Muscle layer of duodenum (tissue), 2 donors: ENCODE measurements around the gene NAPA.

Source experiments
- H3K27ac ChIP-seq: one replicate; pipeline ENCODE4 v1.7.0; 2013; ENCODE audit warnings: mild to moderate bottlenecking, low read length
- H3K27me3 ChIP-seq: one replicate; pipeline ENCODE4 v1.7.0; 2013; ENCODE audit warnings: low read depth, mild to moderate bottlenecking, control low read depth, low read length
- H3K36me3 ChIP-seq, 2 donors: one replicate each; pipeline ENCODE4 v1.7.0; 2013; ENCODE audit warnings: low read length in 2 of 2, control low read depth in 1 of 2, mild to moderate bottlenecking in 1 of 2; ENCODE audit not compliant: insufficient read depth in 2 of 2, control insufficient read depth in 1 of 2
- H3K4me1 ChIP-seq, 2 donors: one replicate each; pipeline ENCODE4 v1.7.0; 2013; ENCODE audit warnings: low read length in 2 of 2, mild to moderate bottlenecking in 2 of 2, control low read depth in 1 of 2, moderate library complexity in 1 of 2; ENCODE audit not compliant: insufficient read depth in 2 of 2, control insufficient read depth in 1 of 2
- H3K4me3 ChIP-seq, 2 donors: one replicate each; pipeline ENCODE4 v1.7.0; 2013; ENCODE audit warnings: low read length in 2 of 2, low read depth in 1 of 2, mild to moderate bottlenecking in 1 of 2
- H3K9me3 ChIP-seq, 2 donors: one replicate each; pipeline ENCODE4 v1.7.0; 2013; ENCODE audit warnings: low read length in 2 of 2, control low read depth in 1 of 2, mild to moderate bottlenecking in 1 of 2; ENCODE audit not compliant: control insufficient read depth in 1 of 2
- donor health status: healthy.

Gene NAPA

DNA sequence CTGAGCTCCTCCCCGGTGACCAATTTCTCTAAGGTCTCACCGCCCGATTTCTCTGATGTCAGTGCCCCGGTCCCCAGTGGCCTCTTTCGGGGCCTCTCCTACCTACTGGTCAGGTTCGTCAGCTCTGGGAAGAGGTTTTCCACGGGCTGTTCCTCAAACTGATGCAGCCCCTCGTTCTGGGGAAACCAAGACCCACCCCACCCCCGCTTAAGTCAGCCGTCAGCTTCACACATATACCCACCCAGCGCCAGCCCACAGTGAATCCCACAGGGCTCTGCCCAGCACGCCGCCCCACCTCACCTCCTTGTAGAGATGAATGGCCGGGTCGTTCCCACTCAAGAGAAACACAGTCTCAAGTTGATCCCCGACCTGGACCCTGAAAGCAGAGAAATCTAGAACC, 34.2 kb downstream of the NAPA start:
- Histone ChIP-seq H3K9me3 (no peaks in the 10 kb centered on the region), H3K36me3 (peaks cover 3 to 6% of the 10 kb centered on the region in 2 donors), H3K27ac (no peak overlapping the region), H3K4me3 (no peak overlapping the region), H3K4me1 (peaks cover 0 to 14% of the 10 kb centered on the region in 2 donors), H3K27me3 (no peaks in the 10 kb centered on the region)

DNA sequence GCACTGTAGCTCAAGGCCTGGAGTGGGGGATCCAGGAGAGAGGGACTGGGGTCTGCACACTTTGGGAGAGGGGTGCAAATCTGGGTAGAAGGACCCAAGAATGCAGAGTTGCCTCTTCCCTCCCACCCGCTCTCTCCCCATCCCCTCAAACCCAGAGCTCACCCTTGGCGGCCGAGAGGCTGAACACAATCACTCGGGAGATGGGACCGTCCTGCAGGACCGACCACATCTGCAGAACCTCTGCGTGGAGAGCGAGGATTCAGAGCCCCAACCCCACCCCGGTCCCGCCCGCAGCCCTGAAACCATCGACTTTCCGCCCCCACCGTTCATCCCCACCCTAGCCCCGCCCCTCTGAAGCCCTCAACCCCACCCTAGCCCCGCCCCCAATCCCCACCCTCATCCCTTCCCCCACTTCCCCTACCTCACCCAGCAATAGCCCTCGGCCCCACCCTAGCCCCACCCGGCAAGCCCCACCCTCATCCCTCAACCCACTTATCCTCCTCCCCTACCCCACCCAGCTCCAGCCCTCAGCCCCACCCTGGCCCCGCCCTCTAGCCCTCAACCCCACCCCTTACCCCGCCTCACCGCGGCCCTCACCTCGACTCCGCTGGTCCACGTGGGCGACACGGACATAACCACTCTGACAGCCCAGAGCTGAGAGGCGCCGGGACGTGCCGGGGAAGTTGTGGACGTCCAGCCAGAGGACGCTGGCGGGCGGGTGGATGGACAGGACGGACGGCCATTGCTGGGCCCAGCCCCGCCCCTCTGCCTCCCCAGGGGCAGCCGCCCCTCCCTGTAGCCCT, 35.0 kb downstream of the NAPA start:
- H3K4me3 ChIP-seq, result no peak overlapping the region
- no peaks in the 10 kb centered on the region for H3K9me3 ChIP-seq
- peaks cover 0 to 13% of the 10 kb centered on the region in 2 donors for H3K4me1 ChIP-seq
- H3K36me3 ChIP-seq, result no peaks in the 10 kb centered on the region
- H3K27ac ChIP-seq, result no peak overlapping the region
- no peaks in the 10 kb centered on the region for H3K27me3 ChIP-seq

DNA sequence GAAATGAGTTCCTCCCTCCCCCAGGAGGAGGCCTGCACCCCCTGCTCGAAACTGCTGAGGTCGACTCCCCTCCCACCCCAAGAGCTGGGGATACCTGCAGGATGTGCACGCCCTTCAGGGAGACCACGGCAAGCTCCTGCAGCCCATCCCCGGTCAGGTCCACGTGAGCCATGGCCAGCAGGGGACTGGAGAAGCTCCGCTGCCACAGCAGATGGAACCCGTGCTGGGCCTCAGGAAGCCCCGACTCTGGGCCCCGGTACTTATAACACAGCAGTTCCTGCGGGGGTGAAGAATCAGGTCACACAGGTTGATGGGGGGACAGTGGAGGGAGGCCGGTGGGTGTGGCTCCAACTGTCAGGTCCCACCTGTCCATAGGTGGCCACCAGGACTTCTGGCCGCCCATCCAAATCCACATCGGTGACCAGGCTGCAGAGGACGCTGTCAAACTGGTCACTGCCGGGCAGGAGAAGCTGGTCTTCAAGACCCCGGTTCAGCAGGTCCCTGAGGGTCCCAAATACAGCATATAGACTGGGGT, 38.4 kb downstream of the NAPA start:
- Histone ChIP-seq H3K4me3 (no peak overlapping the region), H3K36me3 (no peaks in the 10 kb centered on the region), H3K9me3 (no peaks in the 10 kb centered on the region), H3K27ac (no peak overlapping the region), H3K4me1 (peaks cover 0 to 11% of the 10 kb centered on the region in 2 donors), H3K27me3 (peaks cover under 1% of the 10 kb centered on the region)

DNA sequence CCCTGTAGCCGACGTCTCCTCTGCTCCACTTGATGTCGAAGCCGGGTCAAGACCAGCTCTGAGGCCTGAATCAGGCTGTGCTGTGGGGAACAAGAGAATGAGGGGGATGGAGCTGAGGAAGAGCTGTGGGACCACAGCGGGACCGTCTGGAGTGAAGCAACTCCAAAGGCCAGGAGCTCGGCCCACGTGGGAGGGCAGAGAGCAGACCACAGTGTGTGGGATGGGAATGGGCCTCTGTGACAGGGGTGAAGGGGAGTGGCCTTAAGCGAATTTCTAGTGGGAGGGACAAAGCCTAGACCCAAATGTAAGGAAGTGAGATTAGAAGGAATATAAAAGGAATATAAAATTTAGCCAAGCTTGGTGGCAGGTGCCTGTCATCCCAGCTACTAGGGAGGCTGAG, 39.4 kb downstream of the NAPA start:
- Histone ChIP-seq H3K9me3 (no peaks in the 10 kb centered on the region), H3K27ac (no peak overlapping the region), H3K4me1 (peaks cover 0 to 14% of the 10 kb centered on the region in 2 donors), H3K36me3 (no peaks in the 10 kb centered on the region), H3K4me3 (no peak overlapping the region), H3K27me3 (peaks cover 5% of the 10 kb centered on the region)

DNA sequence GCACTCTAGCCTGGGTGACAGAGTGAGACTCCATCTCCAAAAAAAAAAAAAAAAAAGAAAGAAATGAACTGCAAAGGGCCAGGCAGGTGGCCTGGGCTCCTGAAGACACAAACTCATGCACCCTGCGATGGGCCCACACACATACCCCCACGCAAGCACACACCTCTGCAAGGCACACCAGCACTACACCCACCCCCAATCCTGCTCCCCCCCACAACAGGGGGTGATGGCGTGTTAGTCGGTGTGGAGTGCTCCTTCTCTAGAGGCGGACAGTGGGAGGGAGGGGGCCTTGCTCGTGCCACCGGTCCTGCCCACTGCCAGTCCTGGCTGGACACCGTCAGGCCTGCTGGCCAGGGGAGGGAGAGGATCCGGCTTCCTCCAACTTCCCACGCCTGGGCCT, 41.5 kb downstream of the NAPA start:
- no peaks in the 10 kb centered on the region for H3K36me3 ChIP-seq
- H3K27me3 ChIP-seq, result peaks cover 5% of the 10 kb centered on the region
- no peak overlapping the region for H3K4me3 ChIP-seq
- H3K4me1 ChIP-seq, result peaks cover 0 to 17% of the 10 kb centered on the region in 2 donors
- no peaks in the 10 kb centered on the region for H3K9me3 ChIP-seq
- H3K27ac ChIP-seq, result no peak overlapping the region

DNA sequence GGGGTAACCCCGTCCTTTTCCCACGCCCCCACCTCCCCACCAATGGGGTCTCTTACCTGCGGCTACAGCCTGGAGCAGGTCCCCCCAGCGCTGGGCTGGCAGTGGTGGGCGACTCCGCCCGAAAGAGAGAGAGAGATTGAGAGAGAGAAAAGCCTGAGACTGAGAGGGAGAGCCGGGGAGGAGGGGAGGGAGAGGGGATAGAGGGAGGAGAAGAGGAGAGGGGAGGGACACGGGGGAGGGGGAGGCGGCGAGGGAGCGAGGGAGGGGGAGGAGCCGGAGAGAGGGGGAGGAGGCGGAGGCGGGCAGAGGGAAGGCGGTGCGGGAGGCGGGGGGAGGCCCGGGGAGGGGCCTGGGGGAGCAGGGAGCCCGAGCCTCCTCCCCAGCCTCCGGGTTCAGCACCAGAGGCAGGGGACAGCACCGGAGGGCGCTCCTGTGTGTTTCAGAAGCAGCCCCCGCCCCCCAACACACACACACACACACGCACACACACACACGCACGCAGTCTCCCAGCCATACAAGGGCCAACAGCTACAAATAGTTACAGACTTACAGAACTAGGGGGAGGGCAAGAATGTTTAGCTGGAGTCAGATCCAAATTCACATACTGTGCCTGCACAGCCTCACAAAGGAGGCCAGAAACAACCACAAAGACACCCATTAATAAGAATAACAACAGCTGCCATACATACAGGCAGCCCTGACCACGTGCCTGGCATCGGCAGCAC, 43.0 kb downstream of the NAPA start, which contains the start of gene SLC8A2:
Gene SLC8A2, minus strand, starts transcription at position 161 of the 725 bp plus-strand sequence. CDS start 5,490 bp downstream, outside the sequence.
- Histone ChIP-seq H3K36me3 (no peaks in the 10 kb centered on the region), H3K4me3 (peak within 1 kb of the TSS; percentile 26 to 68), H3K4me1 (peaks cover 0 to 18% of the 10 kb centered on the region in 2 donors), H3K9me3 (no peaks in the 10 kb centered on the region), H3K27ac (no peak within 1 kb of the TSS), H3K27me3 (peaks cover 5% of the 10 kb centered on the region)

DNA sequence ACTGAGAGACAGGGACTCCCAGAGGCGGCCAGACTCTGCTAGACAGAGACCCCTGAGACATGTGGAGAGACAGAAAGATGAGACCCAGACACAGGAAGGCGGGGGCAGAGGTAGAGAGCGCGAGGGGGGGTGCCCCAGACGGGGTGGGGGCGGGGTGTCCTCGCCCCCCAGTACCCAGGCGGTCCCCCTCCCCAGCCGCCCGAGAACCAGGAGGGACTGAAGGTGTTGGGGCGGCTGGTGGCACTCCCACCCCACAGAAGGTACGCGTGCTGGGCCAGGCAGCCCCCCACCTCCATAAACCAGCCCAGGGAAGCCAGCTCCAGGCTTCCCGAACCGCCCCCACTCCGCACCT, 43.5 kb downstream of the NAPA start:
- Histone ChIP-seq H3K4me1 (peaks cover 0 to 18% of the 10 kb centered on the region in 2 donors), H3K4me3 (peak overlapping the region; percentile 26 to 68), H3K36me3 (no peaks in the 10 kb centered on the region), H3K9me3 (no peaks in the 10 kb centered on the region), H3K27ac (no peak overlapping the region), H3K27me3 (peaks cover 5% of the 10 kb centered on the region)

DNA sequence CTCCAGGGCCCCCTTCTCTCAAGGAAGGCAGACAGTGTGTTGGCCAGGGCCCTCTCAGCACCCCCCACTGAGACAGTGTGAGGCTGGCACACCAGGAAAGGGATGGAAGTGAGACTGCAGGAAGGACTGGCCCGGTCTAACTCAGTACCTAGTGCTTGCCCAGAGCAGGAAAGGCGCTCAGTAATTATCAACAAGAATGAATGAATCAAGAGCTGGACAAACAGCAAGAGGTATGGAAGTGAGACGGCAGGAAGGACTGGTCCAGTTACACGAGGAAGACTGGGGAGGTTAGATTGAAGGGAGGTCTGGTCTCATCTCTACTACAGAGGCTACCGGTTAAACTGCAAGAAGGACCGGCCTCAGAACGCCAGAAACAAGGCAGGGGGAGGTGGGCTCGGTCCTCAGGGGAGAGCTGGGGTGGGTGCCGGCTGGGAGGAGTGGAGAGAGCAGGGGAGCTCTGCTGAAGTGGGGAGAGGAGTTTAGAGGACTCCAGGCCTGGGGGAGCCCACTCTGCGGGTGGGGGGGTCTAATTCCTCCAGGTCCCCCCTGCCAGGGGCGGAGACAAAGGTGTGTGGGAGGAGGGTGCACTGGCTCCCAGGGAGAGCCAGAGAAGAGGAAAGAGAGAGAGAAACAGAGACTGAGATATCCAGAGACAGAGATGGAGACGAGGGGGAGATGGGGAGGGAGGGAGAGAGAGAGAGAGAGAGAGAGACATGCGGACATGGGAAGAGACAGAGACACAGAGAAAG, 44.2 kb downstream of the NAPA start:
- H3K4me3 ChIP-seq, result peak overlapping the region; percentile 26 to 68
- no peaks in the 10 kb centered on the region for H3K36me3 ChIP-seq
- H3K27me3 ChIP-seq, result peaks cover 5% of the 10 kb centered on the region

DNA sequence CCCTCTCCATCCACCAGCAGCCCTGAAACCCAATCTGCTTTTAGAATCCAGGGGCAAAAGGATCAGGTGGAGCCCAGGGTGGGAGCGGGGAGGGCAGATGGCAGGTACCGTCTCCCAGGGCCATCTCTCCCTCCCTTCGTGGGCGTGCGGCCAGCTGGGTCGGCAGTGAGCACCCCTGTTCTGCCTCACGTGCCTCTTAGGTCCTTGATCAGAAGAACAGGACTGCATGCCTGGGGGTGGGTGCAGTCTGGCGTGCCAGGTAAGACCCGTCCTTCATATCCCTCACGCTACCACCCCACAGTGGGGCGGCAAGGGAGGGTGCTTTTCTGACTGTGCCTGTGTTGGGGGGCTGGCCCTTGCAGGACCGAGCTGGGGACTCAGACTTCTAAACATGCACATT, 45.1 kb downstream of the NAPA start:
- H3K4me1 ChIP-seq, result peaks cover 0 to 18% of the 10 kb centered on the region in 2 donors
- H3K36me3 ChIP-seq, result no peaks in the 10 kb centered on the region
- H3K27ac ChIP-seq, result no peak overlapping the region
- H3K4me3 ChIP-seq, result peak overlapping the region in 1 of 2 donors; percentile 68
- peaks cover 5% of the 10 kb centered on the region for H3K27me3 ChIP-seq
- no peaks in the 10 kb centered on the region for H3K9me3 ChIP-seq

More for the DNA sequence above, 44.2 kb downstream of the NAPA start:
- Histone ChIP-seq H3K4me1 (peaks cover 0 to 18% of the 10 kb centered on the region in 2 donors), H3K9me3 (no peaks in the 10 kb centered on the region), H3K27ac (no peak overlapping the region)

DNA sequence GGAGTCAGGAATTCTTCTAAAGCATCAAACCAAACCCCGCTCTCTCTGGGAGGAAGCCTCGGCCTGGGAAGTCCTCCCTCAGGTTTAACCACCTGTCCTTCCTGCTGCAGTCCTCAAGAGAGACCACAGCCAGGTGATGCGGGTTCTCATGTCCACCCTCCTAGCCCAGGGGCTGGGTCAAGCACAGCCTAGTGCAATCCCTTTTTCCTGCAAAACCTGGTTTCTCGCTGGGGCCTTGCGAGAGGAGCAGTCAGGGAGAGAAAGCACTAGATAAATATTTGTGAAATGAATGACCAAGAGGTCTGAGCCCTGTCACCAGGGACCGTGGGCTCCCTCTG, 45.5 kb downstream of the NAPA start:
- H3K4me1 ChIP-seq, result peaks cover 0 to 18% of the 10 kb centered on the region in 2 donors
- H3K27ac ChIP-seq, result no peak overlapping the region
- peak overlapping the region; percentile 3 to 68 for H3K4me3 ChIP-seq
- H3K36me3 ChIP-seq, result no peaks in the 10 kb centered on the region
- H3K9me3 ChIP-seq, result no peaks in the 10 kb centered on the region
- H3K27me3 ChIP-seq, result peaks cover 5% of the 10 kb centered on the region

DNA sequence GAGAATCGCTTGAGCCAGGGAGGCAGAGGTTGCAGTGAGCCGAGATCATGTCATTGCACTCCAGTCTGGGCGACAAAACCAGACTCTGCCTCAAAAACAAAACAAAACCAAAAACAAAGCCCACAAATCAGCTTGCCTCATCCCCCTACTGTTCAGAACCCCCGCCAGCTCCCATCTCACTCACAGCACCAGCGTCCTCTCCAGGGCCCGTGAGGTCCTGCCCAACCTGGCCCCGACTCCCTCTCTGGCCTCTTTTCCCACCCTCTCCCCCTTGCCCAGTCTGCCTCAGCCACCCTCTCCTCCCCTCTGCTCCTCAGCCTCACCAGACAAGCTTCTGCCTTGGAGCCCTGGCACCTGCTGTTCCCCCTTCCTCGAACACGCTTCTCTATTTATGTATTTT, 46.9 kb downstream of the NAPA start:
- H3K27me3 ChIP-seq, result peaks cover 5% of the 10 kb centered on the region
- no peaks in the 10 kb centered on the region for H3K36me3 ChIP-seq
- H3K4me1 ChIP-seq, result peaks cover 0 to 18% of the 10 kb centered on the region in 2 donors
- no peak overlapping the region for H3K27ac ChIP-seq
- no peaks in the 10 kb centered on the region for H3K9me3 ChIP-seq
- H3K4me3 ChIP-seq, result no peak overlapping the region
